Neutrophil (primary cell): ENCODE results near the gene SMARCE1.

Experiments
- H3K27ac ChIP-seq: fragments of 200-600 bp; sonication (generic); 2 replicates; pipeline ENCODE4 v1.5.1; 2016; ENCODE audit warnings: mild to moderate bottlenecking, moderate library complexity
- H3K27me3 ChIP-seq: fragments of 200-600 bp; sonication (generic); 2 replicates; pipeline ENCODE4 v1.6.0; 2016; ENCODE audit warnings: mild to moderate bottlenecking
- H3K36me3 ChIP-seq: fragments of 200-600 bp; sonication (generic); 2 replicates; pipeline ENCODE4 v1.5.1; 2017
- H3K4me1 ChIP-seq, 2 experiments: fragments of 200-600 bp in 1 of 2; sonication (generic) in 1 of 2; 1 replicate in 1 of 2; 2 replicates in 1 of 2; pipeline versions ENCODE4 v1.5.1 to v1.6.1; 2013 to 2016; ENCODE audit warnings: low read depth in 1 of 2, low read length in 1 of 2, mild to moderate bottlenecking in 1 of 2, moderate library complexity in 1 of 2; ENCODE audit not compliant: control insufficient read depth in 1 of 2, insufficient read depth in 1 of 2
- H3K4me3 ChIP-seq, 2 experiments: fragments of 200-600 bp in 1 of 2; sonication (generic) in 1 of 2; 1 replicate in 1 of 2; 2 replicates in 1 of 2; pipeline ENCODE4 v1.5.1; 2013 to 2016; ENCODE audit warnings: low read depth in 1 of 2, low read length in 1 of 2, mild to moderate bottlenecking in 1 of 2, moderate library complexity in 1 of 2
- H3K9me3 ChIP-seq: fragments of 200-600 bp; sonication (generic); 2 replicates; pipeline ENCODE4 v1.5.1; 2016
- TF ChIP-seq, protein P1 (sequence below): fragments of 200-600 bp; sonication (generic); IDR thresholded peaks from 2 replicates; pipeline ENCODE4 v1.5.1; 2016; ENCODE audit warnings: antibody characterized with exemption

Gene SMARCE1

DNA sequence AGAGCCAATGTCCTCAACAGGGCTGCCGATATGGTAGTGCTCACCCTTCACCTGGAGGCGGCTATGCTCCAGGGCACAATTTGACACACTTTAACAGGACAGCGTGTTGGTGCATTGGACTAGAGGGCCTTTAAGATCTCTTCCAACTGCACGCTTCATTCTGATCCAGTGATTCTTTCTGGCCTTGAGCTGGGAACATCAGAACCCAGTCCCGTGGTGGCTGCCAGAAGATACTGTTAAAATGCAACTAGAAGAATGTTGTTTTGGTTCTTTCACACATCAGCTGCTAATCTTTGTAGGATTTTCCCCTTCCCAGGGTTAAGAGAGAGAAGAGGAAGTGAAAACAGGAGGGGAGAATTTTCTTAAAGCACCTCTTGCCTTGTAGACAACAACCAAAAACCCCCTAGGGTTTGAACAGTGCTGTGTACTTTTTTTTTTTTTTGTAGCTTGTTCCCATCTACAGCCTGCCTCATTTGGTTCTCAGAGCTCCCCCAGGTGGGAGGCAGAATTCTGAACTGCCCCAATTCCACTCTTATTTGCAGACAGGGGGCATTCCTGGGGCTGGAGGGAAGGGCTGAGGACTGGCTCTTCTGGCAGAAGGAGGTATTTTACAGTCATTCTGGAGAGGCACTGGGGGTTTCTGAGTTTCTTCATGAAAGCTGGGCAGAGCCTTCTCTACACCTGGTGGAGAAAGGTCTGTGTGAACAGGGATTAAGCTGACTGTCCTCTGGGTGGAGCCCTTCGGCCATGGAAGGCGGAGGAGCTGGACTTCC lies 32.4 kb downstream of the SMARCE1 start:
- TF ChIP-seq, protein P1, sequence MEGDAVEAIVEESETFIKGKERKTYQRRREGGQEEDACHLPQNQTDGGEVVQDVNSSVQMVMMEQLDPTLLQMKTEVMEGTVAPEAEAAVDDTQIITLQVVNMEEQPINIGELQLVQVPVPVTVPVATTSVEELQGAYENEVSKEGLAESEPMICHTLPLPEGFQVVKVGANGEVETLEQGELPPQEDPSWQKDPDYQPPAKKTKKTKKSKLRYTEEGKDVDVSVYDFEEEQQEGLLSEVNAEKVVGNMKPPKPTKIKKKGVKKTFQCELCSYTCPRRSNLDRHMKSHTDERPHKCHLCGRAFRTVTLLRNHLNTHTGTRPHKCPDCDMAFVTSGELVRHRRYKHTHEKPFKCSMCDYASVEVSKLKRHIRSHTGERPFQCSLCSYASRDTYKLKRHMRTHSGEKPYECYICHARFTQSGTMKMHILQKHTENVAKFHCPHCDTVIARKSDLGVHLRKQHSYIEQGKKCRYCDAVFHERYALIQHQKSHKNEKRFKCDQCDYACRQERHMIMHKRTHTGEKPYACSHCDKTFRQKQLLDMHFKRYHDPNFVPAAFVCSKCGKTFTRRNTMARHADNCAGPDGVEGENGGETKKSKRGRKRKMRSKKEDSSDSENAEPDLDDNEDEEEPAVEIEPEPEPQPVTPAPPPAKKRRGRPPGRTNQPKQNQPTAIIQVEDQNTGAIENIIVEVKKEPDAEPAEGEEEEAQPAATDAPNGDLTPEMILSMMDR = no peak
- Histone ChIP-seq H3K27ac (no peak overlapping the region), H3K27me3 (peaks cover 68% of the 10 kb centered on the region), H3K9me3 (no peaks in the 10 kb centered on the region), H3K4me1 (peaks cover 5 to 6% of the 10 kb centered on the region in 2 experiments), H3K4me3 (no peak overlapping the region), H3K36me3 (no peaks in the 10 kb centered on the region)

DNA sequence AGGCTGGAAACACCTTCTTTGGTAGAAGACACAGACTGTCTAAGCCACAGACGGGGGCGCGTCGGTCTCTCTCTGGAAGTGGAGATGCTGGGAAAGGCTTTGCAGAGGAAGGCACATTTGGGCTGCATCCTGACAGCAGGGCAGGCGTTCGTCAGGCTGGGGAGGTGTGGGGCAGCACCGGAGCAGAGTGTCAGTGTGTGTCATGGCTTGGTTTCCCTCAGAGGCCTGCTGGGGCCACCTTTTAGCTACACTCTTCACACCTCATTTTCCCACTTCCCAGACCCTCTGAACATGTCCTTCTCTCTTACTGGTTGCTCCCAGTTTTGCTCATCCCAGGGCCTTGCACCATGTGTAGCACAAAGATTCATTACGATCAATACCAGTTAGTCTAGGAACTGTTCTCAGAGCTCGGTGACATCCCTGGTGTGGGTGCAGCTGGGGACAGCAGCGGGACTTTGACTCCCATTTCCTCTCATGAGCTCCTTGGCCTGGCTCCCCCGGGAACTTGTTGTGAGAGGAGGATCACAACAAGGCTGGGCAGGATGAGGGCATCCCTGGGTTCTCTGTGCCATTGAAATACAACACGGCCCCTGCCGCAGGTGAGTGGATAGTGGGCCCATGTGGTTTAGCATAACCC lies 33.1 kb downstream of the SMARCE1 start:
- H3K27ac ChIP-seq = no peak overlapping the region
- no peaks in the 10 kb centered on the region for H3K36me3 ChIP-seq
- TF ChIP-seq, protein P1 = no peak
- H3K9me3 ChIP-seq = no peaks in the 10 kb centered on the region
- H3K4me1 ChIP-seq = no peaks in the 10 kb centered on the region
- H3K4me3 ChIP-seq = no peak overlapping the region
- H3K27me3 ChIP-seq = peaks cover 64% of the 10 kb centered on the region

DNA sequence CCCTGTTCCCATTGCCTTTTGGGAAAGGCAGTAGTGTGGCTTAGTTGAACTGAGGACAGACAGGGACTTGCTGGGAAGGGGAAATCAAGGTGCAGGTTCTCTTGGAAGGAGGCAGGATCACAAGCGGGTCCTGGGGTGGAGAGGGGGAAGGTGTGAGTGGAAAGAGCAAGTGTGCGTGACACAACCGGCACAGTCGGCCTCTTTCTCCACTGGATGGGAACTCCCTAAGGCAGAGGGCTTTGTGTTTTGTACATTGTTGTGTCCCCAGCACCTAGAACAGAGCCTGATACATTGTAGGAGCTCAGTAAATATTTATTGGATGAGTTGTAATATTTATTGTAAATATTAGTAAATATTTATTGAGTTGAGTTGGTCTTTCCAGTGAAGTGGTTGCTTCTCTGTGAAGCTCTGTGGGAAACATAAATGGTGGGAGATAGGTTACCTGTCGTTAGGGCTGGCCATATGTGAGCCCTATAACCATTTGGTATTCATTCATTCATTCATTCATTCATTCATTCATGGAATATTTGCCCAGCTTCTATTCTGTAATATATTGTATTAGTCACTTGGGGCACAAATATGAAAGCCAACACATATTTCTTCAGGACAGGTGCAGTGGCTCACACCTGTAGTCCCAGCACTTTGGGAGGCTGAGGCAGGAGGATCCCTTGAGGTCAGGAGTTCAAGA lies 34.0 kb downstream of the SMARCE1 start:
- no peaks in the 10 kb centered on the region for H3K4me1 ChIP-seq
- no peaks in the 10 kb centered on the region for H3K36me3 ChIP-seq
- H3K9me3 ChIP-seq = no peaks in the 10 kb centered on the region
- peaks cover 55% of the 10 kb centered on the region for H3K27me3 ChIP-seq
- no peak overlapping the region for H3K27ac ChIP-seq
- no peak overlapping the region for H3K4me3 ChIP-seq
- TF ChIP-seq, protein P1 = no peak

DNA sequence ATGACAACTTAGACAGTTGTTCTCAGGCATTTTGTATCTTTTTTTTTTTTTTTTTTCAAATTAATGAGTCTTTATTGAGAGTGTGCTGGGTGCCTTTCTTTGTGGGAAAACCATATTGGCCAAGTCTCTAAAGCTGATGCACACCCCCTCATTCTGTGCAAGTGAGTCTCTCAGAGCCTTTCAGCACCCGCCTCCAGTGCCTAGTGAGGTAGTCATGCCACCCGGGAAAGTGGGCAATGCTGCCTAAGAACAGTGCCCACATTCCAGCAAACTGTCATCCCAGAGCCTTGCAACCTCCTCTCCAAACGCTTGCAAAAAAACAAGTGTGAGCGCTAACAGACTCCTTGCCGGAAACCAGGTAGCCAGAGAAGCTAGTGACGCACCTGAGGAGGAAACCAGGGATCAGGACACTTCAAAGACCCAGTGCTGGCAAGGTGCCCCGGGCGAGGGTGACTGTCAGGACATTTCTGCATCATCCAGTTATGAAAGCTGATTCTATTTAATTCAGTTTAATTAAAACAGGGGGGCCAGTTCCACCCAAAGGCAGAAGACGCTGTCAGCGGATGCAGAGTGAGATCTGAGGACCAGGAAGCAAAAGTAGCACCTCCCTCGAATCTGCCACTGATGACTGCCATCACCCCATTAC lies 34.9 kb downstream of the SMARCE1 start:
- no peak overlapping the region for H3K4me3 ChIP-seq
- peaks cover 50% of the 10 kb centered on the region for H3K27me3 ChIP-seq
- H3K36me3 ChIP-seq = no peaks in the 10 kb centered on the region
- H3K4me1 ChIP-seq = no peaks in the 10 kb centered on the region
- no peak overlapping the region for H3K27ac ChIP-seq
- no peaks in the 10 kb centered on the region for H3K9me3 ChIP-seq
- TF ChIP-seq, protein P1 = no peak

DNA sequence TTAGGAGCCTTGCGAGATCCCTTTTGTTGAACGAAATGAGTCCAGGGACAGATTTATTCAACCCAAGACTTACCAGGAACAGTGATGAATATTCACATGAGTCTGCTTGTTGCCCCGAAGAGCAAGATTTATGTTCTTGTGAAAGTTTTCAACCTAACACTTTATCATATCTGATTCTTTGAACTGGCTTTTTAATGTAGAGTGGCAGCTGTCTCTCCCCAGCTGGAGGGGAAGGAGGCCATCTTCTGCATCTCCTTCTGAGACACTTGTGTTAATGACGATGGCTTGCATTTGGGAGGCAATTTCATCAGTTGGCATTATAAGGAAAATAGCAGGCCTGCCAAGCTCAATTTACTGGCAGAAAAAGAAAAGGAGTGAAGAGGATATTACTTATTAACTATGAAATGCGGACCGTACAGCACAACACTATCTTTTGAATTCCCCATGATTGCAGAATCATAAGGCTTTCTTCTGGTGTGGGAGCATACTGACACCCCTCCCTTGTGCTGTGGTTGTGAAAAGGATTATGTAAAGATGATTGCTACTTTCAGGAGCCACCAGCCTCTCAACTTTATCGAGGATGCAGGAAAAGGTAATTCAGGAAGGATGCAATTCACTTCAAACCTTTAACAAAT lies 35.7 kb downstream of the SMARCE1 start:
- Histone ChIP-seq H3K4me1 (no peaks in the 10 kb centered on the region), H3K9me3 (no peaks in the 10 kb centered on the region), H3K27me3 (peaks cover 47% of the 10 kb centered on the region), H3K36me3 (no peaks in the 10 kb centered on the region), H3K27ac (no peak overlapping the region), H3K4me3 (no peak overlapping the region)
- TF ChIP-seq, protein P1 = no peak
